GM23338 (cell line): Measurements from ENCODE around the gene UBC. TPM values are rescaled to one million over a fixed set of nuclear protein-coding genes. Genes with fewer than 3 reads are reported as not detected.

Experiments
- ATAC-seq: fragments of 200-7000 bp; cut with Tn5 transposase; 3 replicates; pipeline ENCODE4 v1.9.1; 2020
- DNase-seq: peaks from one replicate; pipeline ENCODE4 v3.0.0-alpha.2; 2015; ENCODE audit warnings: low spot score
- H2AFZ ChIP-seq: fragments of 200-600 bp; sonication (generic); 2 replicates; pipeline ENCODE4 v1.8.0; 2016; ENCODE audit warnings: antibody characterized with exemption, mild to moderate bottlenecking, moderate library complexity
- H3F3A ChIP-seq: fragments of 200-600 bp; sonication (generic); replicated peaks from 2 replicates; pipeline ENCODE4 v1.8.0; 2017; ENCODE audit warnings: antibody characterized with exemption, mixed run types, low read depth
- H3K27ac ChIP-seq: fragments of 200-600 bp; sonication (generic); 2 replicates; pipeline ENCODE4 v1.6.1; 2016; ENCODE audit warnings: low read depth
- H3K27me3 ChIP-seq: fragments of 200-600 bp; sonication (generic); 2 replicates; pipeline ENCODE4 v1.8.0; 2016; ENCODE audit warnings: mild to moderate bottlenecking, mixed run types, moderate library complexity; ENCODE audit not compliant: insufficient read depth
- H3K36me3 ChIP-seq: fragments of 200-600 bp; sonication (generic); 2 replicates; pipeline ENCODE4 v1.8.0; 2016; ENCODE audit warnings: mild to moderate bottlenecking; ENCODE audit not compliant: insufficient read depth
- H3K4me1 ChIP-seq: fragments of 200-600 bp; sonication (generic); 2 replicates; pipeline ENCODE4 v1.8.0; 2016; ENCODE audit warnings: mild to moderate bottlenecking, moderate library complexity; ENCODE audit not compliant: insufficient read depth
- H3K4me2 ChIP-seq: fragments of 200-600 bp; sonication (generic); 2 replicates; pipeline ENCODE4 v1.7.1; 2017; ENCODE audit warnings: mixed run types
- H3K4me3 ChIP-seq: fragments of 200-600 bp; sonication (generic); 2 replicates; pipeline ENCODE4 v1.6.1; 2016; ENCODE audit warnings: mixed run types
- H3K79me2 ChIP-seq: fragments of 200-600 bp; sonication (generic); replicated peaks from 2 replicates; pipeline ENCODE4 v1.8.0; 2017; ENCODE audit warnings: mild to moderate bottlenecking; ENCODE audit not compliant: insufficient read depth
- H3K9me2 ChIP-seq: fragments of 200-600 bp; sonication (generic); 2 replicates; pipeline ENCODE4 v1.8.0; 2017; ENCODE audit not compliant: insufficient read depth
- H4K20me1 ChIP-seq: fragments of 200-600 bp; sonication (generic); replicated peaks from 2 replicates; pipeline ENCODE4 v1.8.0; 2017; ENCODE audit warnings: mild to moderate bottlenecking; ENCODE audit not compliant: insufficient read depth
- H3K27ac Mint-ChIP-seq: 2 replicates; pipeline ENCODE4 v1.8.0; 2020; ENCODE audit warnings: inconsistent platforms, mild to moderate bottlenecking, moderate library complexity, mixed read lengths
- H3K27me3 Mint-ChIP-seq: 3 replicates; pipeline ENCODE4 v1.8.0; 2022; ENCODE audit warnings: low read depth, mild to moderate bottlenecking, moderate library complexity, mixed read lengths, inconsistent platforms; ENCODE audit not compliant: insufficient read depth, poor library complexity
- H3K36me3 Mint-ChIP-seq: 3 replicates; pipeline ENCODE4 v1.8.0; 2021; ENCODE audit warnings: low read depth, mild to moderate bottlenecking, inconsistent platforms, moderate library complexity, mixed read lengths
- H3K4me1 Mint-ChIP-seq: 3 replicates; pipeline ENCODE4 v1.8.0; 2020; ENCODE audit warnings: mild to moderate bottlenecking, inconsistent platforms, mixed read lengths
- H3K4me3 Mint-ChIP-seq: 3 replicates; pipeline ENCODE4 v1.8.0; 2021; ENCODE audit warnings: moderate library complexity, mild to moderate bottlenecking, inconsistent platforms, mixed read lengths
- H3K9me3 Mint-ChIP-seq: 3 replicates; pipeline ENCODE4 v1.8.0; 2020; ENCODE audit warnings: moderate library complexity, mild to moderate bottlenecking, inconsistent platforms, mixed read lengths
- CREB1 ChIP-seq: fragments of 250-450 bp; sonication (Bioruptor Pico); IDR thresholded peaks from 2 replicates; pipeline ENCODE4 v1.5.0; 2020; ENCODE audit warnings: low read depth, mild to moderate bottlenecking, moderate library complexity
- EZH2 ChIP-seq: fragments of 200-600 bp; sonication (generic); IDR thresholded peaks from one replicate; pipeline ENCODE4 v1.8.0; 2017; ENCODE audit warnings: antibody characterized with exemption, mild to moderate bottlenecking, low read depth; ENCODE audit not compliant: unreplicated experiment
- EZH2phosphoT487 ChIP-seq: fragments of 200-600 bp; sonication (generic); IDR thresholded peaks from one replicate; pipeline ENCODE4 v1.8.1; 2018; ENCODE audit warnings: antibody characterized with exemption; ENCODE audit not compliant: unreplicated experiment
- JUNB ChIP-seq: IDR thresholded peaks from one replicate; pipeline ENCODE4 v1.6.1; 2016; ENCODE audit warnings: antibody characterized with exemption; ENCODE audit not compliant: unreplicated experiment
- NANOG ChIP-seq: IDR thresholded peaks from 2 replicates; pipeline ENCODE4 v1.6.1; 2016; ENCODE audit warnings: antibody characterized with exemption, borderline replicate concordance
- POLR2AphosphoS5 ChIP-seq: IDR thresholded peaks from 2 replicates; pipeline ENCODE4 v1.6.1; 2016; ENCODE audit warnings: antibody characterized with exemption, low read depth
- REST ChIP-seq: IDR thresholded peaks from one replicate; pipeline ENCODE4 v1.6.1; 2018; ENCODE audit warnings: antibody characterized with exemption; ENCODE audit not compliant: unreplicated experiment
- STAT1 ChIP-seq: IDR thresholded peaks from one replicate; pipeline ENCODE4 v1.6.1; 2016; ENCODE audit warnings: antibody characterized with exemption; ENCODE audit not compliant: unreplicated experiment
- ZNF114 ChIP-seq: fragments of 250-450 bp; sonication (Bioruptor Pico); IDR thresholded peaks from 2 replicates; pipeline ENCODE4 v1.5.0; 2020; ENCODE audit warnings: mild to moderate bottlenecking, moderate library complexity
- ZNF331 ChIP-seq: fragments of 250-450 bp; sonication (Bioruptor Pico); IDR thresholded peaks from 2 replicates; pipeline ENCODE4 v1.5.0; 2020; ENCODE audit warnings: low read depth, mild to moderate bottlenecking, moderate library complexity
- polyA plus RNA-seq: library from polyadenylated mRNA; unstranded; fragments of >200 nt; fragmentation: Nextera tagmentation; extraction: Ambion mirVana; gene quantifications from 2 replicates; pipeline ENCODE4 v1.2.1, GENCODE V29; 2016
- total RNA-seq: library from RNA; depleted of rRNA; stranded (reverse); fragments of >200 nt; shearing (Covaris generic); gene quantifications from 2 replicates; pipeline ENCODE4 v1.2.3, GENCODE V29; 2014
- TF ChIP-seq, protein P1 (sequence below): fragments of 250-450 bp; sonication (Bioruptor Pico); IDR thresholded peaks from 2 replicates; pipeline ENCODE4 v1.5.0; 2020; ENCODE audit warnings: mild to moderate bottlenecking, moderate library complexity
- TF ChIP-seq, protein P2 (sequence below), 2 experiments: fragments of 200-600 bp in 1 of 2; sonication (generic) in 1 of 2; conservative IDR thresholded peaks; 2 replicates each; pipeline versions ENCODE4 v1.5.1 to v1.6.1; 2016 to 2017; ENCODE audit warnings: antibody characterized with exemption in 2 of 2, low read depth in 2 of 2, mild to moderate bottlenecking in 2 of 2, moderate library complexity in 1 of 2
- TF ChIP-seq, protein P3 (sequence below): IDR thresholded peaks from 2 replicates; pipeline ENCODE4 v1.6.1; 2016; ENCODE audit warnings: antibody characterized with exemption

The UBC gene
- total and polyA plus RNA-seq, 2 experiments from 2014 or later = 511 to 665 TPM

- peaks cover 7% of the 10 kb centered on the region; the same call in 1 of the 2 replicates for H3F3A ChIP-seq
- ATAC-seq = peak; percentile 13
- no peaks in the 10 kb centered on the region for H3K27me3 ChIP-seq
- peak overlapping the region; percentile 93 for H2AFZ ChIP-seq
- H3K9me2 ChIP-seq = no peaks in the 10 kb centered on the region
- Mint-ChIP-seq H3K36me3 (peaks cover 8% of the 10 kb centered on the region), H3K9me3 (peaks cover 9% of the 10 kb centered on the region; the same call in 2 of the 3 replicates), H3K27me3 (peaks cover 36% of the 10 kb centered on the region), H3K4me1 (peaks cover 12% of the 10 kb centered on the region), H3K27ac (peak overlapping the region; percentile 86), H3K4me3 (peak overlapping the region; percentile 89)
- peak; percentile 88 for DNase-seq
- peak overlapping the region; percentile 74 for H3K4me3 ChIP-seq
- TF ChIP-seq POLR2AphosphoS5 = no peak
- TF ChIP-seq, protein P1, sequence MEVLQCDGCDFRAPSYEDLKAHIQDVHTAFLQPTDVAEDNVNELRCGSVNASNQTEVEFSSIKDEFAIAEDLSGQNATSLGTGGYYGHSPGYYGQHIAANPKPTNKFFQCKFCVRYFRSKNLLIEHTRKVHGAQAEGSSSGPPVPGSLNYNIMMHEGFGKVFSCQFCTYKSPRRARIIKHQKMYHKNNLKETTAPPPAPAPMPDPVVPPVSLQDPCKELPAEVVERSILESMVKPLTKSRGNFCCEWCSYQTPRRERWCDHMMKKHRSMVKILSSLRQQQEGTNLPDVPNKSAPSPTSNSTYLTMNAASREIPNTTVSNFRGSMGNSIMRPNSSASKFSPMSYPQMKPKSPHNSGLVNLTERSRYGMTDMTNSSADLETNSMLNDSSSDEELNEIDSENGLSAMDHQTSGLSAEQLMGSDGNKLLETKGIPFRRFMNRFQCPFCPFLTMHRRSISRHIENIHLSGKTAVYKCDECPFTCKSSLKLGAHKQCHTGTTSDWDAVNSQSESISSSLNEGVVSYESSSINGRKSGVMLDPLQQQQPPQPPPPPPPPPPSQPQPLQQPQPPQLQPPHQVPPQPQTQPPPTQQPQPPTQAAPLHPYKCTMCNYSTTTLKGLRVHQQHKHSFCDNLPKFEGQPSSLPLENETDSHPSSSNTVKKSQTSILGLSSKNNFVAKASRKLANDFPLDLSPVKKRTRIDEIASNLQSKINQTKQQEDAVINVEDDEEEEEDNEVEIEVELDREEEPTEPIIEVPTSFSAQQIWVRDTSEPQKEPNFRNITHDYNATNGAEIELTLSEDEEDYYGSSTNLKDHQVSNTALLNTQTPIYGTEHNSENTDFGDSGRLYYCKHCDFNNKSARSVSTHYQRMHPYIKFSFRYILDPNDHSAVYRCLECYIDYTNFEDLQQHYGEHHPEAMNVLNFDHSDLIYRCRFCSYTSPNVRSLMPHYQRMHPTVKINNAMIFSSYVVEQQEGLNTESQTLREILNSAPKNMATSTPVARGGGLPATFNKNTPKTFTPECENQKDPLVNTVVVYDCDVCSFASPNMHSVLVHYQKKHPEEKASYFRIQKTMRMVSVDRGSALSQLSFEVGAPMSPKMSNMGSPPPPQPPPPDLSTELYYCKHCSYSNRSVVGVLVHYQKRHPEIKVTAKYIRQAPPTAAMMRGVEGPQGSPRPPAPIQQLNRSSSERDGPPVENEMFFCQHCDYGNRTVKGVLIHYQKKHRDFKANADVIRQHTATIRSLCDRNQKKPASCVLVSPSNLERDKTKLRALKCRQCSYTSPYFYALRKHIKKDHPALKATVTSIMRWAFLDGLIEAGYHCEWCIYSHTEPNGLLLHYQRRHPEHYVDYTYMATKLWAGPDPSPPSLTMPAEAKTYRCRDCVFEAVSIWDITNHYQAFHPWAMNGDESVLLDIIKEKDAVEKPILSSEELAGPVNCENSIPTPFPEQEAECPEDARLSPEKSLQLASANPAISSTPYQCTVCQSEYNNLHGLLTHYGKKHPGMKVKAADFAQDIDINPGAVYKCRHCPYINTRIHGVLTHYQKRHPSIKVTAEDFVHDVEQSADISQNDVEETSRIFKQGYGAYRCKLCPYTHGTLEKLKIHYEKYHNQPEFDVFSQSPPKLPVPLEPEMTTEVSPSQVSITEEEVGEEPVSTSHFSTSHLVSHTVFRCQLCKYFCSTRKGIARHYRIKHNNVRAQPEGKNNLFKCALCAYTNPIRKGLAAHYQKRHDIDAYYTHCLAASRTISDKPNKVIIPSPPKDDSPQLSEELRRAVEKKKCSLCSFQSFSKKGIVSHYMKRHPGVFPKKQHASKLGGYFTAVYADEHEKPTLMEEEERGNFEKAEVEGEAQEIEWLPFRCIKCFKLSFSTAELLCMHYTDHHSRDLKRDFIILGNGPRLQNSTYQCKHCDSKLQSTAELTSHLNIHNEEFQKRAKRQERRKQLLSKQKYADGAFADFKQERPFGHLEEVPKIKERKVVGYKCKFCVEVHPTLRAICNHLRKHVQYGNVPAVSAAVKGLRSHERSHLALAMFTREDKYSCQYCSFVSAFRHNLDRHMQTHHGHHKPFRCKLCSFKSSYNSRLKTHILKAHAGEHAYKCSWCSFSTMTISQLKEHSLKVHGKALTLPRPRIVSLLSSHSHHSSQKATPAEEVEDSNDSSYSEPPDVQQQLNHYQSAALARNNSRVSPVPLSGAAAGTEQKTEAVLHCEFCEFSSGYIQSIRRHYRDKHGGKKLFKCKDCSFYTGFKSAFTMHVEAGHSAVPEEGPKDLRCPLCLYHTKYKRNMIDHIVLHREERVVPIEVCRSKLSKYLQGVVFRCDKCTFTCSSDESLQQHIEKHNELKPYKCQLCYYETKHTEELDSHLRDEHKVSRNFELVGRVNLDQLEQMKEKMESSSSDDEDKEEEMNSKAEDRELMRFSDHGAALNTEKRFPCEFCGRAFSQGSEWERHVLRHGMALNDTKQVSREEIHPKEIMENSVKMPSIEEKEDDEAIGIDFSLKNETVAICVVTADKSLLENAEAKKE (CRISPR knock-in tag) = no peak
- TF ChIP-seq, protein P2, sequence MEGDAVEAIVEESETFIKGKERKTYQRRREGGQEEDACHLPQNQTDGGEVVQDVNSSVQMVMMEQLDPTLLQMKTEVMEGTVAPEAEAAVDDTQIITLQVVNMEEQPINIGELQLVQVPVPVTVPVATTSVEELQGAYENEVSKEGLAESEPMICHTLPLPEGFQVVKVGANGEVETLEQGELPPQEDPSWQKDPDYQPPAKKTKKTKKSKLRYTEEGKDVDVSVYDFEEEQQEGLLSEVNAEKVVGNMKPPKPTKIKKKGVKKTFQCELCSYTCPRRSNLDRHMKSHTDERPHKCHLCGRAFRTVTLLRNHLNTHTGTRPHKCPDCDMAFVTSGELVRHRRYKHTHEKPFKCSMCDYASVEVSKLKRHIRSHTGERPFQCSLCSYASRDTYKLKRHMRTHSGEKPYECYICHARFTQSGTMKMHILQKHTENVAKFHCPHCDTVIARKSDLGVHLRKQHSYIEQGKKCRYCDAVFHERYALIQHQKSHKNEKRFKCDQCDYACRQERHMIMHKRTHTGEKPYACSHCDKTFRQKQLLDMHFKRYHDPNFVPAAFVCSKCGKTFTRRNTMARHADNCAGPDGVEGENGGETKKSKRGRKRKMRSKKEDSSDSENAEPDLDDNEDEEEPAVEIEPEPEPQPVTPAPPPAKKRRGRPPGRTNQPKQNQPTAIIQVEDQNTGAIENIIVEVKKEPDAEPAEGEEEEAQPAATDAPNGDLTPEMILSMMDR (conservative IDR thresholded peaks at IDR 0.05; ENCODE audit: low read depth in 2 of 2) = no peak
- no peak for TF ChIP-seq JUNB
- no peak for TF ChIP-seq EZH2phosphoT487
- TF ChIP-seq ZNF114 = no peak
- TF ChIP-seq REST = no peak
- no peak for TF ChIP-seq ZNF331 (CRISPR knock-in tag)
- no peak for TF ChIP-seq NANOG
- TF ChIP-seq, protein P3, sequence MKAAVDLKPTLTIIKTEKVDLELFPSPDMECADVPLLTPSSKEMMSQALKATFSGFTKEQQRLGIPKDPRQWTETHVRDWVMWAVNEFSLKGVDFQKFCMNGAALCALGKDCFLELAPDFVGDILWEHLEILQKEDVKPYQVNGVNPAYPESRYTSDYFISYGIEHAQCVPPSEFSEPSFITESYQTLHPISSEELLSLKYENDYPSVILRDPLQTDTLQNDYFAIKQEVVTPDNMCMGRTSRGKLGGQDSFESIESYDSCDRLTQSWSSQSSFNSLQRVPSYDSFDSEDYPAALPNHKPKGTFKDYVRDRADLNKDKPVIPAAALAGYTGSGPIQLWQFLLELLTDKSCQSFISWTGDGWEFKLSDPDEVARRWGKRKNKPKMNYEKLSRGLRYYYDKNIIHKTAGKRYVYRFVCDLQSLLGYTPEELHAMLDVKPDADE = no peak
- no peak for TF ChIP-seq STAT1
- no peak for TF ChIP-seq EZH2
- no peak for TF ChIP-seq CREB1
- H3K36me3 ChIP-seq = no peaks in the 10 kb centered on the region
- no peaks in the 10 kb centered on the region for H3K79me2 ChIP-seq
- no peak overlapping the region; the same call in 1 of the 2 replicates for H3K27ac ChIP-seq
- no peaks in the 10 kb centered on the region for H4K20me1 ChIP-seq
- peak overlapping the region; percentile 76 for H3K4me2 ChIP-seq
- H3K4me1 ChIP-seq = peaks cover 5% of the 10 kb centered on the region
Observed at GRCh38 chr12:124928095-124928911, 13.9 kb upstream of the UBC start.
